Testis (tissue), 3 donors: ENCODE measurements around the gene HDX. TPM values are rescaled to one million over a fixed set of nuclear protein-coding genes. Genes with fewer than 3 reads are reported as not detected.

ENCODE experiments used
- DNase-seq: peaks from one replicate; pipeline ENCODE4 v3.0.0-alpha.2; 2019
- H3K27ac ChIP-seq, 2 donors: fragments of 200-600 bp; sonication (generic); one replicate each; pipeline ENCODE4 v1.5.1; 2019
- H3K27me3 ChIP-seq: fragments of 200-600 bp; sonication (generic); one replicate; pipeline ENCODE4 v1.5.1; 2019
- H3K36me3 ChIP-seq: fragments of 200-600 bp; sonication (generic); one replicate; pipeline ENCODE4 v1.5.1; 2017; ENCODE audit warnings: low read depth; ENCODE audit errors: missing control alignments
- H3K4me1 ChIP-seq: fragments of 200-600 bp; sonication (generic); one replicate; pipeline ENCODE4 v1.5.1; 2019
- H3K4me3 ChIP-seq, 2 donors: fragments of 200-600 bp; sonication (generic); one replicate each; pipeline ENCODE4 v1.5.1; 2017 to 2019
- H3K9me3 ChIP-seq: fragments of 200-600 bp; sonication (generic); one replicate; pipeline ENCODE4 v1.5.1; 2017
- CTCF ChIP-seq, 3 experiments: fragments of 450-650 bp in 2 of 3; fragments of 200-600 bp in 1 of 3; sonication (generic) in 1 of 3; IDR thresholded peaks; one replicate each; pipeline ENCODE4 v1.5.1; 2016 to 2019; ENCODE audit warnings: antibody characterized with exemption in 3 of 3, mild to moderate bottlenecking in 2 of 3, moderate library complexity in 1 of 3
- POLR2A ChIP-seq: fragments of 450-650 bp; IDR thresholded peaks from one replicate; pipeline ENCODE4 v1.6.1; 2017; ENCODE audit warnings: antibody characterized with exemption, mild to moderate bottlenecking, moderate library complexity
- WGBS, 2 donors: methylation state at CpG; one replicate each; pipeline ENCODE4 v1.1.5; 2018; 5-methylcytosine and 5-hydroxymethylcytosine counted together
- intact Hi-C: fragments of 100-400 bp; cut with DNase I; formaldehyde crosslinking; loops from one replicate; pipeline ENCODE4 v1.15.1; 2023; ENCODE audit warnings: low total_unique reads
- polyA plus RNA-seq: library from polyadenylated mRNA; stranded (reverse); fragments of 350-450 nt; fragmentation: Illumina TruSeq; extraction: RNeasy Lipid Tissue Mini Kit (QIAGEN cat#74804); gene quantifications from one replicate; pipeline ENCODE4 v1.2.3, GENCODE V29; 2014; ENCODE audit warnings: low read depth, low replicate concordance; ENCODE audit not compliant: insufficient read depth
- total RNA-seq, 2 donors: library from RNA; depleted of rRNA; stranded (reverse); fragments of >200 nt; gene quantifications; one replicate each; pipeline ENCODE4 v1.2.3, GENCODE V29; 2016

The HDX gene
- total and polyA plus RNA-seq, 3 donors from 2014 or later: 3.2 to 9.0 (median 4.9) TPM

- no peak for DNase-seq
- H3K27ac ChIP-seq: no peak overlapping the region
- H3K4me1 ChIP-seq: no peaks in the 10 kb centered on the region
- 27 to 29% methylated on average over 4 of the region's 4 CpGs for WGBS, 2 donors
- no peaks in the 10 kb centered on the region for H3K36me3 ChIP-seq
- no peak overlapping the region for H3K4me3 ChIP-seq
- intact Hi-C loops: no loop called here
- no peaks in the 10 kb centered on the region for H3K27me3 ChIP-seq
- no peaks in the 10 kb centered on the region for H3K9me3 ChIP-seq
- TF ChIP-seq POLR2A (no peak), CTCF (IDR thresholded peaks at IDR 0.05) (peak in 2 of 3 experiments; percentile 19 to 49)
Measured at GRCh38 chrX:84339507-84340364, 162.5 kb downstream of the HDX start.

DNA sequence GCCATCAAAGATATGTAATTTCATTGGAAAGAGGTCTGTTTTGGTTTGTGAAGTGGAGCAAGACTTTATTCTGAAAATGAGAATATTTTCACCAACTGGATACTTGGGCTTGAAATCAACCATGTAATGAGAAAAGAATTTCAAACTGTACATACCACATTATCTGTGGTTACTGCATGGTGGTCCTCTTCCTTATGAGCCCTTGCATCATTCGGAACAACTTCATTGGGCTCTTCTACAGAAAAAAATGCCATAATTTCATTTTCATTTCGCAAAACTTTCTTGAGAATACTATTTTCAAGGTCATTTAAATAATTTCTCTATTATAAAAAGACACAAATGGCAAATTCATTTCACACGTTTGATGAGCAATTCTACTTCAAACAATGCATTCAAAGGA, 165.6 kb downstream of the HDX start:
- Histone ChIP-seq H3K4me1 (no peaks in the 10 kb centered on the region), H3K36me3 (no peaks in the 10 kb centered on the region), H3K27ac (no peak overlapping the region), H3K4me3 (no peak overlapping the region), H3K27me3 (no peaks in the 10 kb centered on the region), H3K9me3 (no peaks in the 10 kb centered on the region)
- TF ChIP-seq CTCF (IDR thresholded peaks at IDR 0.05) (no peak), POLR2A (no peak)
- 75 to 87% methylated on average over 3 of the region's 3 CpGs for WGBS, 2 donors
- DNase-seq: no peak
- intact Hi-C loops: no loop called here

DNA sequence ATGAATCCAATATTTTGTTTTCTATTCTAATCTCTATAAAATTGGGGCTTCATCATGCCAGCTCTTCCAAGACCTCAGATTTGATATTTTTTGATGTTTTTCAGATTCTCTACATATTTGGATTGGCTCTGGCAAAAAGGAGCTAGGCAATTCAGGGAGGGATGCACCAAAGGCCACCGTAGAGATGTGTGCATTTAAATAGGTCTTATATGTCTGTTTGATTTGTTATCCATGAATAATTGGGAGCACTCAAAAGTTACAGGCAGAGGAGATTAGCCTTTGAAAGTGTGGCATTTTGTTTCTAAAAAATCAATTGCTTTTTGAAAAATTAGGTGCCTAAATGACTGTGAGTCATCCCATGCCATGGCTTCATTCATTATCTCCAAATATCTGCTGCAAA, 167.1 kb downstream of the HDX start:
- H3K27me3 ChIP-seq: no peaks in the 10 kb centered on the region
- no peak overlapping the region for H3K4me3 ChIP-seq
- H3K27ac ChIP-seq: no peak overlapping the region
- H3K9me3 ChIP-seq: no peaks in the 10 kb centered on the region
- no peaks in the 10 kb centered on the region for H3K4me1 ChIP-seq
- H3K36me3 ChIP-seq: no peaks in the 10 kb centered on the region
- TF ChIP-seq CTCF (IDR thresholded peaks at IDR 0.05) (no peak), POLR2A (no peak)
- DNase-seq: no peak
- WGBS, 2 donors: 50 to 79% methylated on average over 1 of the region's 1 CpG
- intact Hi-C loops: no loop called here

DNA sequence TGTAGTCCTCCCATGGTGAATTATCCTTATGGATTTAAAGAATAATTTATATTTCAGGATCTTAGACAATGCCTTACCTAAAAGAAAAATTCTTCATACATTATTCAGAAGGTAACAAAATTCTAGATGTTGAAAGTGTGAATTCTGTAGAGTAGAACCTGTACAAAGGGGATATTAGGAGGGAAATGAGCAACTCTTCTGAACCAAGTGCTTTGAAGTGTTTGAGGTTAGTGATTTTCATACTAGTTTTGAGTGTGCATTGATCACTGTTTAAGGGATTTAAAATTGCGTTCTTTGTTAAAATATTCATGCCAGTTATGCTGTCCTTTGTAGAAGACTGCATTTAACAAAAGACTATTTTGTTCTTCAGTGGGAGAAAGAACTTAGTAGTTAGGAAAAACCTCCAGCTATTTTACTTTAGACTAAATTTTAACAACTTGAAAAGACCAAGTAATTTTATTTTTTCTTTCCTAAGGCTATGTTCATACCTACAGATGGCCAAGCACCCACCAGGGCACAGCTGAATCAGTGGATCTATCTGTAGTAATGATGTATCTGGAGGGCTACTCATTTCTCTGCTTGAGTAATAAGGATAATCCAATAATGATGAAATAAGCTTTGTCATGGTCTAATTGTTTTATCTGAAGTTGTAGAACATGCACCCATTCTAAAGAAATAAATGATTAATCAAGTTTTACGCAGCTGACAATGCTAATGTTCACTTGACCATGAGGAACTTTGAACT, 180.0 kb downstream of the HDX start:
- no peaks in the 10 kb centered on the region for H3K4me1 ChIP-seq
- H3K27ac ChIP-seq: no peak overlapping the region
- no peaks in the 10 kb centered on the region for H3K36me3 ChIP-seq
- no peak for DNase-seq
- TF ChIP-seq CTCF (IDR thresholded peaks at IDR 0.05) (no peak), POLR2A (no peak)
- WGBS, 2 donors: 91 to 92% methylated on average over 2 of the region's 2 CpGs
- no peaks in the 10 kb centered on the region for H3K9me3 ChIP-seq
- intact Hi-C loops: no loop called here
- H3K4me3 ChIP-seq: no peak overlapping the region
- no peaks in the 10 kb centered on the region for H3K27me3 ChIP-seq
